IPS DF 4.7 (cell line): ENCODE results near the gene HAX1.
"Not testable (repeated sequence)": the region's sequence is repeated elsewhere in the genome, so short reads cannot be mapped to it uniquely, and the experiment has no call there.

Experiments used
- DNase-seq: peaks from one replicate; pipeline ENCODE4 v3.0.0-alpha.2; 2013; ENCODE audit warnings: low spot score; ENCODE audit errors: extremely low read depth

The HAX1 gene

DNA sequence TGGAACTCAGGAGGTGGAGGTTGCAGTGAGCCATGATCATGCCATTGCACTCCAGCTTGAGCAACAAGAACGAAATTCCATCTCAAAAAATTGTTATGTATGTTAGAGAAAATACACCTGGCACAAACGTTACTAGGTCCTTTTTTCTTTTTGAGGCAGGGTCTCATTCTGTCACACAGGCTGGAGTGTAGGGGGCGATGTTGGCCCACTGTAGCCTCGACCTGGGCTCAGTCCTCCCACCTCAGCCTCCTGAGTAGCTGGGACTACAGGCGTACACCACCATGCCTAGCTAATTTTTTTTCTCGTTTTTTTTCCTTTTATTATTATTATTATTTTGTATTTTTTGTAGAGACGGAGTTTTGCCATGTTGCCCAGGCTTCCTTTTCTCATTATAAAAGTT, 4.4 kb downstream of the HAX1 start:
- DNase-seq, result no peak

DNA sequence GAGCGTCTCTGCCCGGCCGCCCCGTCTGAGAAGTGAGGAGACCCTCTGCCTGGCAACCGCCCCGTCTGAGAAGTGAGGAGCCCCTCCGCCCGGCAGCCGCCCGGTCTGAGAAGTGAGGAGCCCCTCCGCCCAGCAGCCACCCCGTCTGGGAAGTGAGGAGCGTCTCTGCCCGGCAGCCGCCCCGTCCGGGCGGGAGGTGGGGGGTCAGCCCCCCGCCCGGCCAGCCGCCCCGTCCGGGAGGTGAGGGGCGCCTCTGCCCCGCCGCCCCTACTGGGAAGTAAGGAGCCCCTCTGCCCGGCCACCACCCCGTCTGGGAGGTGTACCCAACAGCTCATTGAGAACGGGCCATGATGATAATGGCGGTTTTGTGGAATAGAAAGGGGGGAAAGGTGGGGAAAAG, 15.2 kb downstream of the HAX1 start:
- DNase-seq, result not testable (repeated sequence)

DNA sequence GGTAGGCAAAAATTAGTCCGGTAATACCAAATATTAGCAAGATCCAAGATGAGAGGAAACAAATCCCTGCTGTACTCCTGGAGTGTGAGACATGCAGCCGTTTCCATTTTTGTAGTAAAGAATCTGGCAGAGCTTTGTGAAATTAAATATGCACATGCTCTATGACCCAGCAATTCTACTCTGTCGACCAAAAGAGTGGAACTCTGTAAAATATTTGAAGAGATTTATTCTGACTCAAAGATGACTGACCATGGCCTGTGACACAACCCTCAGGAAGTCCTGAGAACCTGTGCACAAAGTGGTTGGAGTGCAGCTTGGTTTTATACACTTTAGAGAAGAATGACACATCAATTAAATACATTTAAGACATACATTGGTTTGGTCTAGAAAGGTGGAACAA, 16.2 kb downstream of the HAX1 start:
- no peak for DNase-seq

DNA sequence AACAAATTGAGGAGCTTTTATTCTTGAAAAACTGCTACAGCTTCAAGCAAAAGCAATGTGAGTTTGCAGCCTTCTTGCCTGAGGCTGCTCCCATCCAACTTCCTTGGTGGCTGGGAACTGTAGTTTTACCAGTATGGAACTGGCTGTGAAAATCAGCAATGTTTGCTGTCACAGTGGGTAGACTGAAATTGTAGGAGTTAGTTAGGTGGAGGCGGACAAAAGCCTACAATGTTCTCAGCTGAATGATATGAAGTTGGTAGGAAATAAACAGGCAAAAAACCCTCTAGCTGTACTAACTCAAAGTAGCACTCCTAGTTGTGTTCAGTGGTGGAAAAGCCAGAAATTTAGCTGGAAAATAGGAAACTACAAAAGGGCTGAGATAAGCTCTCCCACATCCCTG, 18.5 kb downstream of the HAX1 start:
- no peak for DNase-seq

- DNase-seq, result no peak
Measured at GRCh38 chr1:154295408-154296235, 23.2 kb downstream of the HAX1 start.

DNA sequence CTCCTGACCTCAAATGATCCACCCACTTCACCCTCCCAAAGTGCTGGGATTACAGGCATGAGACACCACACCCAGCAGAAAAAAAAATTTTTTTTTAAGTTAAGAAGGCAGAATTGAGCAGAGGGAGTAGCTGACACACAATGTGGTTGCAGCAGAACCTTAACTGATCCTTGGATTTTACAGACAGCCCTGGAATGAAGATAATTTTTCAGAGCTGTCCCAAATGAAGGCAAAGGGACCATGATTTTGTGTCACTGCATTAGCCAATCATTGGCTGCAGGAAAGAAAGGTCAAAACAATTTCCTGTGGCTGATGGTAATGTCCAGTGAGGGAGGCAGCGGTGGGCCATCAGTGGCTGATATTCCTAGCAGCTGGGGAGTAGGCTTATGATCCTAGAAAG, 29.2 kb downstream of the HAX1 start:
- no peak for DNase-seq

DNA sequence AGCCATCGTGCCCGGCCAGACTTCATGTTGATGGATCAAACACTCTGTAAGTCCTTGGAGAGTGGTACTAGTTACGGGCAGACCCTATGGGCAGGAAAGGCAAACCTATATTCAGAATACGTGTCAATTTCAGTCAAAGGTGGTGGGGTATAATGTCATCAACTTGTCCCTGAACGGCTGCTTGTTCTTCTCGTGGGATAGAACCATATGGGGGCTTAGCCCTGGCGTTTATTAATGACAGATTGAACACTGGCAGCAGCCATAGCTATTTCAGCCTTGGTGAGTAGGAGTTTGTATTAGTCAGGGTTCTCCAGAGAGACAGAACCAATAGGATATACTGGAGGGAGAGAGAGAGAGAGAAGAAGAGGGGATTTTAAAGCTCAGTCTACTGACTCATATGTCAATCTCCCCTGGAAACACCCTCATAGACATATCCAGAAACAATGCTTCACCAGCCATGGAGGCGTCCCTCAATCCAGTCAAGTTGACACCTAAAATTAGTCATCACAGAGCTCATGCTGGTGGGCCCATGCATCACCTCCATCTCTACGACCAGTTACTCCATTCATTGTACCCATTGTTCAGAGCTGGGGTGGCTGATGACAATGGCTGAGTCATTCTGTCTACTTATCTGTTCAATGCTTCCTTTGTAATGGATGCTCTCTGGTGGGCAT, 32.4 kb downstream of the HAX1 start:
- no peak for DNase-seq

GRCh38 chr1:154306151-154306550, 33.7 kb downstream of the HAX1 start:
- no peak for DNase-seq

GRCh38 chr1:154307670-154308270, 35.3 kb downstream of the HAX1 start:
- not testable (repeated sequence) for DNase-seq

DNA sequence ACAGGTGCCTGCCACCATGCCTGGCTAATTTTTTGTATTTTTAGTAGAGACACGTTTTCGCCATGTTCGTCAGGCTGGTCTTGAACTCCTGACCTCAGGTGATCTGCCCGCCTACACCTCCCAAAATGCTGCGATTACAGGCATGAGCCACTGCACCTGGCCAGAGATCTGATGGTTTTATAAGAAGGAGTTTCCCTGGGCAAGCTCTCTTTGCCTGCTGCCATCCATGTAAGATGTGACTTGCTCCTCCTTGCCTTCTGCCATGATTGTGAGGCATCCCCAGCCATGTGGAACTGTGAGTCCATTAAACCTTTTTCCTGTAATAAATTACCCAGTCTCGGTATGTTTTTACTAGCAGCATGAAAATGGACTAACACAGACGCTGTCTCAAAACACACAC, 36.7 kb downstream of the HAX1 start:
- DNase-seq, result not testable (repeated sequence)

DNA sequence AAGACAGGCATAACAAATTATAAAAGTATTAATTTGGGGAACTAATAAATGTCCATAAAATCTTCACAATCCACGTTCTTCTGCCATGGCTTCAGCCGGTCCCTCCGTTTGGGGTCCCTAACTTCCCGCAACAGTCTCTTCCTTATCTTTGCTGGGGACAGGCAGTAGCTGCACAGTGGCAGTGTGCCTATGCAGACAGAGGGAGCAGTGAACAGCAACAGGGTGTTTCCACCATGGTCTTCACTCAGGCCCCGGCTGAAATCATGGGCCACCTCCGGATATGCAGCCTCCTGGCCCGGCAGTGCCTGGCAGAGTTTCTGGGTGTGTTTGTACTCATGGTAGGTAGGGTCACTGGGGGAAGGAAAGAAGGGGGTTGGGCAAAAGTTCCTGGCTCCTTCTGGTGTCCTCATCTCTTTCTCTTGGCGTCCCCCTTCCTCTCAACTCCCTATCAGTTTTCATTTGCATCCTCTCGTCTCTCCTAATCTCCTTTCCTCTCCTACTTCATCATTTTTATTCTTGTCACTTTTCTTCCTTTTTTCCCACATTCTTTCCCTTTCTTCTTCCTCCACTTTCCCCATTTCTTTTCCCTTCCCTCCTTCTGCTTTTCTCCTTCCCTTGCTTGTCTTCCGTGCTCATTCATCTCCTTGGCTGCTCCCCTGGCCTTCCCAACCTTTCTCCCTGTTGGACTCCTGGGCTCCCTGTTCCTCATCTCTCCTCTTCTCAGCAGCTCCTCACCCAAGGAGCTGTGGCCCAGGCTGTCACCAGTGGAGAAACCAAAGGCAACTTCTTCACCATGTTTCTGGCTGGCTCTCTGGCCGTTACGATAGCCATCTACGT, 40.0 kb downstream of the HAX1 start:
- DNase-seq, result not testable (repeated sequence)

- no peak for DNase-seq
Measured at GRCh38 chr1:154313066-154313356, 40.6 kb downstream of the HAX1 start.

GRCh38 chr1:154314226-154314625, 41.8 kb downstream of the HAX1 start:
- not testable (repeated sequence) for DNase-seq

- no peak for DNase-seq
Measured at GRCh38 chr1:154316704-154317103, 44.3 kb downstream of the HAX1 start.

- no peak for DNase-seq
Measured at GRCh38 chr1:154318386-154318785, 46.0 kb downstream of the HAX1 start.

- no peak for DNase-seq
Measured at GRCh38 chr1:154320882-154321608, 48.6 kb downstream of the HAX1 start, which contains the start of gene AQP10. Gene AQP10, plus strand, starts transcription at chr1:154321093. Its CDS starts 63 bp downstream, at chr1:154321156.

GRCh38 chr1:154321609-154321934, 49.1 kb downstream of the HAX1 start:
- not testable (repeated sequence) for DNase-seq

DNA sequence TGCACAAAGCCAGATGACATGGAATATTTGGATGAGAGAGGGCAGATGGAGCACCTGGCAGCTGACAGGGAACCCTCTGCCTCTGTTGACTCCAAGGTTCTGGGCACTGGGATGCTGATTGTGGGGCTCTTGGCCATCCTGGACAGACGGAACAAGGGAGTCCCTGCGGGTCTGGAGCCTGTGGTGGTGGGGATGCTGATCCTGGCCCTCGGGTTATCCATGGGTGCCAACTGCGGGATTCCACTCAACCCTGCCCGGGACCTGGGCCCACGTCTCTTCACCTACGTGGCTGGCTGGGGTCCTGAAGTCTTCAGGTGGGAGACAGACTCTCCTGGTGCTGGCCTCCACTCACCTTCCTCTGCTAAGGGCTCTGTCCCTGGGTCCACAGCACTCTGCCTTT, 51.1 kb downstream of the HAX1 start:
- no peak for DNase-seq

DNA sequence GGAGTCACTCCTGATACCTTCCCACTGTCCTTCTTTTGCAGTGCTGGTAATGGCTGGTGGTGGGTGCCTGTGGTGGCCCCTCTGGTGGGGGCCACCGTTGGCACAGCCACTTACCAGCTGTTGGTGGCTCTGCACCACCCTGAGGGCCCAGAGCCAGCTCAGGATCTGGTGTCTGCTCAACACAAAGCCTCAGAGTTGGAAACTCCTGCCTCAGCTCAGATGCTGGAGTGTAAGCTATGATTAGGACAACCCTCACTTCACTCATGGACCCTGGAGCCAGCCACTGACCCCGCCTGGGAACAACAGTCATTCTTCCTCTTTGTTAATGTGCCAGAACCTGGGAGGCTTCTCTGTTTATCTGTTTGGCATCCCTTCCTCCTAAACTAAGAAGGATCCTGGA, 51.8 kb downstream of the HAX1 start:
- DNase-seq, result no peak

DNA sequence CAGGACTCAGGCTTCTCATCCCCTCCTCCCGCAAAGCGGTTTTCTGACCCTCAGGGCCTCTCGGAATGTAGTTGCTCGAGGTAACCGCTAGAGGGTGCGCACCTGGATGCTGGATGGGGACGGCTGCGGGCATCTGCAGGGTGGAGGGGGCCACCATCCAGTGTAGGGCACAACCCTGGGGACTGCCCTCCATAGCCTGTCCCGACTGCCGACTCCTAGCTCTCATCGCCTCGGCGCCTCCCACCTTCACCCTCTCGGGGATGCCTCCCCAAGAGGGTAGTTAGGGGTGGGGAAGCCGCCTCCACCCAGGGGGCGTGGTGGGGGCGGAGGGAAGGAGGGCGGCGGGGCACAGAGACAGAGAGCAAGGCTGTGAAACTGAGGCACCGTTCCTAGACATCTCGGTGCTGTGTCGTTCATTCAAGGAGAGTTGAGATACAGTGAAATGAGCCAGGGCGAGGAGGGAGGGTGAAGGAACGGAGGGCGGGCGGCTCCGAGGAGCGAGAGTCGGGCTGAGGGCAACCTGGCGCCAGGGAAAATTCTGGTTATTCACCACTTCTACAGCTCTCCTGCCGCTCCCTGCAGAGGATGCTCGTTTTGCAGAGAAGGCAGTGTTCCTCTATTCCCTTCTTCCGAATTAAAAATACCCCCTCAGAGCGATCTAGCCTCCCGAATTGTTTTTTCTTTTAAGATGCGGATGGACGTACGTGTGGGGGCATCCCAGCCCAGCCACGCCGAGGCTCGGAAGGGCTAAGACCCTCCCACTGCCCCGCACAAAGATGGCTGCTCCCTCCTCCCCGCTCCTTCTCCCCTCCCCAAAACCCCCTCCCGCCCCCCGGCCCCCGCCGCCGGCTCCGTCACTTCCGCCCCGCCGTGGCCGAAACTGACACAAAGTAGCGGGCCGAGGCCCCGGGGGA, 52.5 kb downstream of the HAX1 start, which contains the start of gene ATP8B2:
ATP8B2 (plus strand) TSS at position 857 of the 914 bp plus-strand sequence. CDS start 2,617 bp downstream, outside the sequence.
- DNase-seq, result no peak
